AG10803 (cell line): ENCODE data around the gene FGF10.

Experiments used
- DNase-seq: peaks from one replicate; pipeline ENCODE4 v3.0.0; 2010; ENCODE audit warnings: low read depth
- H3K4me3 ChIP-seq: 2 replicates; pipeline ENCODE4 v1.5.1; 2011; ENCODE audit warnings: mild to moderate bottlenecking, low read length, control low read depth
- TF ChIP-seq, protein P1 (sequence below): conservative IDR thresholded peaks from 2 replicates; pipeline ENCODE4 v1.5.1; 2011; ENCODE audit warnings: mild to moderate bottlenecking, low read length, control low read depth, inconsistent platforms

Gene FGF10

DNA sequence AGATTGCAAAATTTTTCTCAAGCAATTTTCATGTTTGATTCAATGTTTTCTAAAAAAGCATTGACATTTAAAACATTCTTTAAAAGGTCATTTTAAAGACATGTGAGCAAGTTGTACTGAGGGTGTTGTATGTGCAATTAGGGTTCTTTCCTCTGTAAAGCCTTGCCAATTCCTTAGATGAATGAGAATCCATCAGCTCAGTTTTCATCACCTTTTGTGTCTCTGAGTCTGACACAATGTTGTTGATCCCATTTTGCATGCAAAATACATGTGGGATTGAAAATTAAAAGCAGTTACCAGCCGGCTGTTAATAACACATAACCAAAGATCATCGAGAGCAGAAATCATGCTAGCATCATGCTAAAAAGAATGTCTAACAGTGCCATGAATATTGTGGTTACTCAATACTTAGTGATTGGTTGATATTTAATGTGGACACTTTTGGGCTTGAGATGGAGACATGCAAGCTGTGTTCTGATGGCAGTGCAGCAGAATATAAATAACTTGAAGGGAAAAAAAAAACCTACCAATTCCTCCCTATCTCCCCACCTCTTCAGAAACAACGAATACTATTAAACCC lies 57.7 kb downstream of the FGF10 start:
- no peak for DNase-seq
- H3K4me3 ChIP-seq = no peak overlapping the region
- TF ChIP-seq, protein P1, sequence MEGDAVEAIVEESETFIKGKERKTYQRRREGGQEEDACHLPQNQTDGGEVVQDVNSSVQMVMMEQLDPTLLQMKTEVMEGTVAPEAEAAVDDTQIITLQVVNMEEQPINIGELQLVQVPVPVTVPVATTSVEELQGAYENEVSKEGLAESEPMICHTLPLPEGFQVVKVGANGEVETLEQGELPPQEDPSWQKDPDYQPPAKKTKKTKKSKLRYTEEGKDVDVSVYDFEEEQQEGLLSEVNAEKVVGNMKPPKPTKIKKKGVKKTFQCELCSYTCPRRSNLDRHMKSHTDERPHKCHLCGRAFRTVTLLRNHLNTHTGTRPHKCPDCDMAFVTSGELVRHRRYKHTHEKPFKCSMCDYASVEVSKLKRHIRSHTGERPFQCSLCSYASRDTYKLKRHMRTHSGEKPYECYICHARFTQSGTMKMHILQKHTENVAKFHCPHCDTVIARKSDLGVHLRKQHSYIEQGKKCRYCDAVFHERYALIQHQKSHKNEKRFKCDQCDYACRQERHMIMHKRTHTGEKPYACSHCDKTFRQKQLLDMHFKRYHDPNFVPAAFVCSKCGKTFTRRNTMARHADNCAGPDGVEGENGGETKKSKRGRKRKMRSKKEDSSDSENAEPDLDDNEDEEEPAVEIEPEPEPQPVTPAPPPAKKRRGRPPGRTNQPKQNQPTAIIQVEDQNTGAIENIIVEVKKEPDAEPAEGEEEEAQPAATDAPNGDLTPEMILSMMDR = no peak

DNA sequence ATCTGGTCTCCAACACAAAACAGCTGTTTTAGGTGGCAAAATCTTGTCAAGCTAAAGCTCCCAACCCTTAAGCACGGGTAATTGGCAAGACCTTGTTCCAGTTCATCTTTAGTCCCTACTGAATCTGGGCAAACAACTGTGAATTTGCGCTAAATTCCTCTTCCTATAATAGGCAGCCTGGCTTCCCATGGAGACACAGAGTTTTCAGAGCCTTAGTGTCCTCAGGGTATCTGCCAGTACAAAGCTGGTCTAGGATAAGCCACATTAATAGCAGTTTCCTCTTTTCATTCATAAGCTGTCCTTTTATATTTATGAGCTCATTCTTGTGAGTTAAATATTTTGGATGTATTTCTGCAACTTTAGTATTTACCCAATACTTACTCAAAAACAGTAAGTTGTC lies 59.5 kb downstream of the FGF10 start:
- TF ChIP-seq, protein P1 = no peak
- no peak for DNase-seq
- H3K4me3 ChIP-seq = no peak overlapping the region

- TF ChIP-seq, protein P1 = no peak
- no peak overlapping the region for H3K4me3 ChIP-seq
- no peak for DNase-seq
Observed at GRCh38 chr5:44321144-44321725, 68.0 kb downstream of the FGF10 start.

DNA sequence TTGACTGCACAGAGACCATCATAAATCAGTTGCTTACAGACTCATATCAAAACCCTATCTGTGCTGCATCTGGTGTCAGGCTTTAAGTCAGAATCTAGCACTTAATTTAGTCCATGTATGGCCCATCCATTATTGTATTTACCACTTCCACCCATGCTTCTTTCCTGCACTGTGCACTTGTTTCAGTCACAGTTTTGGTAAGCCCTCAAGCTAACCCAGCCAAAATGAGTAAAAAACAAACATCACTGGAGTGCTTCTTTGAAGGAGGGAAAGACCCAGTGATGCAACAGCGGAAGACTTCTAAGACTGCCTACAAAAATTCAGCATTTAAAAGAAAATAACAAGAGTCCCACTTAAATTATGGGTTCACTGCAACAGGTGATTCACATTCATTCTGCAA lies 69.0 kb downstream of the FGF10 start:
- TF ChIP-seq, protein P1 = no peak
- no peak for DNase-seq
- no peak overlapping the region for H3K4me3 ChIP-seq

GRCh38 chr5:44318883-44319282 lies 70.3 kb downstream of the FGF10 start:
- no peak for DNase-seq
- TF ChIP-seq, protein P1 = no peak
- H3K4me3 ChIP-seq = no peak overlapping the region

DNA sequence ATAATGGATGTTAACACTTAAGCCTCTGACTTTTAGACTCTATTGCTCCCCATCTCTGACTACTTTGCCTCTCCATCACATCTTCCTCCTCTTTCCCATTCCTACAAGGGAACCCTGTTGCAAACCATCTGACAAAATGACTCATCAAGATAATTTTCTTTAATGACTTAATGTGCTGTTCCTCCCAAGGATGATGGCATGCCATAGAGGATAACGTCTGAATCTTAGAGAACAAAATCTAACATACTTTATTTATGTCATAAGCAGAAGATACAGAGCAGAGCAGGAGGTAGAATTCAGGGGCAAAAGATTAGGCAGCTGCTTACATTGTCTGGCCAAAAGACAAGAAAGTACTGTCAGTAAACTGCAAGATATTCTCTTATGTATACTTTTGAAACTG lies 76.8 kb downstream of the FGF10 start:
- H3K4me3 ChIP-seq = no peak overlapping the region
- DNase-seq = no peak

GRCh38 chr5:44300551-44300950 lies 88.7 kb downstream of the FGF10 start:
- no peak for DNase-seq
- TF ChIP-seq, protein P1 = no peak
- no peak overlapping the region for H3K4me3 ChIP-seq

More for the DNA sequence above, 76.8 kb downstream of the FGF10 start:
- TF ChIP-seq, protein P1 = no peak
